Transverse colon (tissue), 4 donors: Measurements from ENCODE around the gene PGAP2.

Experiments
- CTCF ChIP-seq, 5 experiments: fragments of 200-600 bp in 3 of 5; fragments of 450-650 bp in 2 of 5; sonication (generic) in 3 of 5; IDR thresholded peaks; 1 replicate in 2 of 5; 2 replicates in 3 of 5; pipeline ENCODE4 v1.5.1; 2016 to 2017; ENCODE audit warnings: antibody characterized with exemption in 5 of 5, inconsistent platforms in 3 of 5, mild to moderate bottlenecking in 2 of 5, moderate library complexity in 1 of 5
- EP300 ChIP-seq: sonication (generic); formaldehyde crosslinking; IDR thresholded peaks from one replicate; pipeline ENCODE4 v1.6.1; 2017; ENCODE audit warnings: antibody characterized with exemption, low read depth
- POLR2A ChIP-seq: fragments of 450-650 bp; IDR thresholded peaks from one replicate; pipeline ENCODE4 v1.6.1; 2016; ENCODE audit warnings: antibody characterized with exemption, mild to moderate bottlenecking, moderate library complexity
- POLR2AphosphoS5 ChIP-seq, 3 donors: sonication (generic); formaldehyde crosslinking; IDR thresholded peaks; one replicate each; pipeline ENCODE4 v1.6.1; 2016; ENCODE audit warnings: antibody characterized with exemption in 3 of 3

GRCh38 chr11:3834349-3834663, 25.9 kb downstream of the PGAP2 start:
- TF ChIP-seq CTCF (IDR thresholded peaks at IDR 0.05) (no peak), POLR2AphosphoS5 (IDR thresholded peaks at IDR 0.05) (no peak), POLR2A (no peak), EP300 (no peak)
